GM19452 (cell line): Measurements from ENCODE around the gene SOHLH2.

Experiments used
- ATAC-seq: cut with Tn5 transposase; IDR thresholded peaks from one replicate; pipeline ENCODE4 v1.9.1; 2021; ENCODE audit not compliant: unreplicated experiment

Gene SOHLH2

DNA sequence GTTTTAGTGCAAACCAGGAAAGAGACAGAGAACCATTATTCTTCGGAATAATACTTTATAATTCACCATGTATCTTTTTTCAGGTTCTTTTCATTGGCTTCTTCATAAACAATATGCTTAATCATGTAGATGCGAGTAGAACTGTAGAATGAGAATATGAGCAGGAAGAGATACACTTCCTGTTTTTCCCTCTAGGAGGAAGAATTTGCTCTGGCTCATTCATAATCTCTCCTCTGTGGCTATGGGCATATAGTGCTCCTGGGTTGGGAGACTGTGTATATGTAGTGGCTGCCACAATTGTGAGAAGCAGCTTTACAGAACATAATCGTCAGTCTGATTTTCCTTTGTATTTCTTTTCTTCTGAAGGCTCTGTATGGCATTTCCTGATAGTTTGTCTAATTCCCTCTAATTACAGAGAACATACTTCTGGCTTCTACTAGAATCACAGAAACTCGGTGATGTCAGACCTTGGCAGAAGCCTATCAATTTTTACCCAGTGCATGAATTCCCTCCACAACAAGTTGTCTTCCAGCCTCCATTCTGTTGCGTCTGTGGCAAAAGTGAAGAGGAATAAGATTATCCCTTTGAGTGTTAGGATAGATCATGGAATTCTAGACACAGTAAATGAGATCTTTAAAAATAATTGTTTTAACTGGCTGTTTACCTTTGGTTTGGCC is 80.3 kb downstream of the SOHLH2 start:
- no peak for ATAC-seq

DNA sequence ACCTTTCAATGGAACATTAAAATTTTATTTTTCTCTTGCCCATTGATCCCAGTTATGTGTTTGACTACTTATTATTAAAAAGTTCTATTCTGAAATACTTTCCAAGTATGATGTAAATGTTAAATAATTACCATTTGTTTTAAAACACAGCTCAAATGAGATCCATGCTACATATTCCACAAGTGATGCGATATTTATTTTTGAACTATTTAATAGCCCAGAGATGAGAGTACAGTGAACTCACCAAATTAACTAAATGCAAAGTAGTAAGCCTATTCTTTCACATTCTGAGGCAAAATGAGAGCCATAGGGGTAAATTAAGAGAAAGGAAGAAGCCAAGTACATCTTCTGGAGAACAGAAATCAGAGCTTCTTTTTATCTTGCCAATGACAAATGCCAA is 82.0 kb downstream of the SOHLH2 start:
- ATAC-seq = no peak

DNA sequence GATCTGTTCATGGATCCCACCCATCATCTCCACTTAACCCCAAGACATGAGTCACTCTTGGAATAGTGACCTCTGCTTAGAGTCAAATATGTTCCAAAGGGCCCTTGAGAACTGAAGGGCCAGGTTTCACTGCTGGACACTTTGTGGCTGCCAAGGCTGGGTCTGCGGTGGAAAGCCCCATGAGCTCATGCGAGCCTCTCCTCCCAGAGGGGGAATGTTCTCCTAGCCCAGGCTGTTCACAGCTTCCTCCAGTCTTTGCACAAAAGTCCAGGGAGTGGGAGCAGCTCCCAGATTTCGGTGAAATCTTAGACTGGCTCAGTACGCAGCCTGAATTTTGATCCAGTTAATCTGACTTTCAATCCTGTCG is 82.4 kb downstream of the SOHLH2 start:
- no peak for ATAC-seq

DNA sequence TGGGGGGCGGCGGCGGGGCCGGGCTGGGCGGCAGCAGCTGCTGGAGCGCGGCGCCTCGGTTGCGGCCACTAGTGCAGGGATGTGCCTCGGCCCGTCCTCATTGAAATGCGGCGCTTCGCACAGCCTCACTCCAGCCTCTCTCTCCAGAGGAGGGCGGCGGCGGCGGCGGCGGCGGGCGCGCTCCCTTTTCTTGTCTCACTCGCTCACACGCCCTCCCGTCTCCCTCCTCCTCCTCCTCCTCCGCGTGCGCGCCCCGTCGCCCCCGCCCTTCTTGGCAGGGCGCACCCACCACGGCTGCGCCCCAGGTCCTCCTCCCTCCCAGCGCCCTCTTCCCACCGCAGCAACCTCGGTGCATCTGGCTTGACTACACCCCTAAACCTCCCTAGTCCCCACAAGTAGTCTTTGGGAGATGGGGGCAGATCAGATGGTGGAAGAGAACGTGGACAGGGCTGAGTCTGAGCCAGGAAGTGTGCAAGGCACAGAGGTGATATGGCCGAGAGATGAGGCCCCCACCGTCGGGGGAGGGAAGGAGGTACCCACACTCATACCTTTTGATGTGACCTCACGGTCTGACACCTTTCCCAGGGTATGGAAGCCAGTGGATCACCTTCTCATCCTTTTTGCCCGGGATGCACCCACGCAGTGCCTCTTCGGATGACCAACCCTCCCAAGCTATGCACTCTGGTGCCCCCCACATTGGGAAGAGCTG is 83.0 kb downstream of the SOHLH2 start, which contains the start of gene DCLK1:
Gene DCLK1, minus strand, starts transcription at position 161 of the 709 bp plus-strand sequence.
- no peak for ATAC-seq

DNA sequence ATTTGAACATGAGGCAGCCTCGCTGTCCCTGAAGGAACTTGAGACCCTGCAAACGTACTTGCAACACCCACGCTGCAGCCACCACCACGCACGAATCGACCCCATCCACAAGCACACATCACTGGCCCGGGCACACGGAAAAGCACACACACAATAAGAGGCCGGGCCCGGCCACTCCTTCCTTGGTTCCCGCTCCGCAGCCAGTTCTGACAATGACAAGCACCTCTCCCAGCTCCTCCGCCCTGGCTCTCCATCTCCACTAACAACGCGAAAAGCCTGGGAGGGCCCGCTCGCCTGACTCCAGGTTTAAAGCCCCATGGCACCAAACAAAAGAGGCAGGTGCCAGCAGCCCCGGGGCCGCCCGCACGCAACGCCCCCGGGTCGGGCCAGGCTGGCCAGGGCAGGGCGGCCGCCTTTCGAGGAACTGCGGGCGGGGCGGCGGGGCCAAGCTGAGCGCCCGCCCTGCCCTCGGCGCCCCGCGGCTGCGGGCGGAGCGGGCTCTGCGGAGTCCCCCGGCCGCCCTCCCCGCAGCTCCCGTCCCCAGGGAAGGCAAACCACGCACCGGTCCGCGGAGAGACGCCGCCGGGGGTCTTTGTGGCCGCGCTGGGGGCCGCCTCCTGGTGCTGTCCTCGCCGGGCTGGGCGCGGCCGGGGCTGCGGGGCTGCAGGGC is 83.7 kb downstream of the SOHLH2 start:
- ATAC-seq = no peak

DNA sequence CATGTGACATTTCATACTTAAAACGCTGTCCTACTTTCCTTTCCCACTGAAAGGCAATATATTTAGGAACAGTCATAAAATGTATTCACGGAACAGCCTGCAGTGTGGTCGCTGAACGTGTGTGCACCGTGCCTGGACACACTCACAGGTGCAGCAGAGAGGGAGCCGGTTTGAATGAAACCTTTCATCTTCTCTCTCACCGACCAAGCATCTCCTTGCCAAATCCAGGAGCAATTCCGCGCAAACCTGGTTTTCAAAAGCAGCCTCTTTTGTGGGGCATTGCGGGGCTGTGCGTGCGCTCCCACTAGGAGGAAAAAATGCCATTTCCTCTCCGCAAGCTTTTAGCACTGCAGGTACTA is 84.2 kb downstream of the SOHLH2 start:
- no peak for ATAC-seq

DNA sequence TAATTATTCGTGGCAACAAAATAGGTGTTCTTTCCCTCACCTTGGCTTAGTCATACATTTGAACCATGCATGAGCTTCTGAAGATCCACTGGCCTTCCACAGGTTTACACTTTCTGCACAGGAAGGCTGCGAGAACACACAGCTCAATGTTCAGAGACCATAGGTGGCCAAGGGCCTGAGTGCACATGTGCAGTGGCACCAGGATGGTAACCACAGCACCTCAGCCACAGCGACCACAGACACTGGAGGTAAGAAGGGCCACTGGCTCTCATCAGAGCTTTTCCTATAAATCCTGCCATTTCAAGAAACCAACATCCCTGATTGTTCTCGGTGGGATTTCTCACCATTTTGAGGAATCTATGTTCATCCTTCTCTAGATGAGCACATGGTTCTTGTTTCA is 84.8 kb downstream of the SOHLH2 start:
- no peak for ATAC-seq

DNA sequence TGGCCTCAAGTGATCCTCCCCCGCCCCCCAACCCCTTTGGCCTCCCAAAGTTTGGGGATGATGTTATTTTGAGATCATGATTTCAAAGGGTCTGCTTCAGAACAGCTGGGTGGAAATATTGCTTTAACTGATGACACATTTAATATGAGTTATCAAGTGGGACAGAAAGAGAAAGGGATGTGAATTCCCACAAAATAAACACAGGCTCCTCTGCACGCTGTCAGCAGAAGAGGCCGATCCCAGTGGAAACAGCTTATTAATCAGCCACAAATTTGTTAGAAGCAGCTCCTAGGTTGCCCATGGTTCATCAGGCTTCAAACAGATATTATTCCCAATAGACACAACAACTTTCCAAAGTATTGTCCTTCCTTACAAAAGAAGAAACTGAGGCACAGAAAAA is 87.9 kb downstream of the SOHLH2 start:
- ATAC-seq = no peak

DNA sequence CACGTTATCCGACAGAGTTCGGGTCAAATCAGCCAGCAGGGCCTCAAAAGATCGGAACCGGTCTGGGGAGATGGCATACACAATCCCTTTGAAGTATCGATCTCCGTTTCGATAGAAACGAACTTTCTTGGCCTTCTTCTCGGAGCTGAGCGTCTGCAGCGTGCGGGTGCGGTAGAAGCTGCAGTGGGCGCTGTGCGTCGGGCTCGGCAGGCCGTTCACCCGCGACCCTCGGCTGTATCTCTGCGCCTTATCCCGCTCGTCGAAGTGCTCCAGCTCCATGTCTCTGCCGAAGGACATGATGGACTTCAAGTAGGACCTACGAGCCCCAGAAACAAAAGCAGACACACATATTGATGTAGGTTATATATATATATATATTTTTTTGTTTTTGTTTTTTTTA is 88.5 kb downstream of the SOHLH2 start:
- no peak for ATAC-seq

DNA sequence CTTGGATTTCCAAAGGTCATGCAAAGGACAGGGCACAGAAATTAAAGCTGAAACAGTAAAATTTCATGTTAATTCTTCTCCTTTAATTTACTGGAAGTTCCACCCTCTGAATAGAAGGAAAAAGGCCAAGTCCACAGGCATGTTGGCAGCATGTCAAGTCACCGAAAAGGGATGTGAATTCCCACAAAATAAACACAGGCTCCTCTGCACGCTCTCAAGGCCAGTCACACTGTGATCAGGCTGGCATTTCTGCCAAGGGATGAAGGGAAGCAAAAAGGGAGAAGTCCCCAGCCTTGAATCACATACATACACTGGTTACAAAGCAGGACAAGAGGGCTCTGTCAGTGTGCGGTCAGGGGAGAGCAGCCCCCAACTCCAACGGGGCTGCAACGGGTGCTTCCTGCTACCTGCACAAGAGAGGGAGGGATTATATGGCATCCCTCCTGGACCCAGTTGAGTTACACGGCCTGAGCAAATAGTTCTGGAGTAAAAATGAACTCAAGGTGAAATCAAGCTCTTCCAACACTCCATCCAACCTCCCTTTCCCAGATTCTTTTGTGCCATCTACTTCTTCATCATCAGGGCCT is 90.0 kb downstream of the SOHLH2 start:
- ATAC-seq = no peak
